Activated CD8-positive, alpha-beta T cell treated with anti-CD3 and anti-CD28 coated beads for 36 hours (primary cell): ENCODE results near the gene CLN6. TPM values are rescaled to one million over a fixed set of nuclear protein-coding genes. Genes with fewer than 3 reads are reported as not detected.

ENCODE experiments used
- ATAC-seq: fragments of 200-7000 bp; cut with Tn5 transposase; one replicate; pipeline ENCODE4 v1.10.0; 2021; ENCODE audit warnings: mild to moderate bottlenecking, moderate library complexity
- CTCF ChIA-PET: fragments of 350-600 bp; sonication (Branson Sonifier 250); formaldehyde crosslinking; loops from one replicate; lab custom pipeline; 2021; ENCODE audit warnings: antibody characterized with exemption; lab: Charles Lee
- POLR2A ChIA-PET: fragments of 350-600 bp; sonication (Branson Sonifier 250); formaldehyde crosslinking; loops from one replicate; lab custom pipeline; 2021; ENCODE audit warnings: antibody characterized with exemption; lab: Charles Lee
- DNase-seq: peaks from one replicate; pipeline ENCODE4 v3.0.0-alpha.2; 2020
- H3K27ac Mint-ChIP-seq: one replicate; pipeline ENCODE4 v1.8.0; 2021; ENCODE audit warnings: mild to moderate bottlenecking, mixed read lengths
- H3K27me3 Mint-ChIP-seq: one replicate; pipeline ENCODE4 v1.8.0; 2021; ENCODE audit warnings: mixed read lengths
- H3K36me3 Mint-ChIP-seq: one replicate; pipeline ENCODE4 v1.8.0; 2021; ENCODE audit warnings: low read depth, mixed read lengths
- H3K4me1 Mint-ChIP-seq: one replicate; pipeline ENCODE4 v1.8.0; 2021; ENCODE audit warnings: low read depth, mixed read lengths
- H3K4me3 Mint-ChIP-seq: one replicate; pipeline ENCODE4 v1.8.0; 2021; ENCODE audit warnings: mild to moderate bottlenecking, moderate library complexity, mixed read lengths
- H3K9me3 Mint-ChIP-seq: one replicate; pipeline ENCODE4 v1.8.0; 2021; ENCODE audit warnings: mixed read lengths
- intact Hi-C: fragments of 100-400 bp; cut with micrococcal nuclease; formaldehyde crosslinking; loops from one replicate; pipeline ENCODE4 v1.10.0; 2022
- total RNA-seq, 2 experiments: library from RNA; stranded (reverse); gene quantifications; one replicate each; pipeline ENCODE4 v1.2.3, GENCODE V29; 2021
- TF ChIP-seq, protein P1 (sequence below): fragments of 200-600 bp; IDR thresholded peaks from one replicate; pipeline ENCODE4 v1.8.0; 2022; ENCODE audit warnings: antibody characterized with exemption, mild to moderate bottlenecking

CLN6 gene
- total RNA-seq, 2 experiments from 2014 or later: 43.1 to 47.2 TPM

- CTCF ChIA-PET: interaction anchor here (1.2 to 4.8 kb wide), 2 partner anchors 12 to 303 kb away, joined by 3 to 25 read pairs; no protein-coding TSS in a partner anchor
- intact Hi-C loops: no loop called here
- Mint-ChIP-seq H3K27me3 (no peaks in the 10 kb centered on the region), H3K4me3 (no peak overlapping the region), H3K36me3 (peaks cover 16% of the 10 kb centered on the region), H3K27ac (no peak overlapping the region), H3K9me3 (no peaks in the 10 kb centered on the region), H3K4me1 (no peaks in the 10 kb centered on the region)
- ATAC-seq (no peak), DNase-seq (no peak)
- POLR2A ChIA-PET: interaction anchor here (0.7 to 1.1 kb wide), 2 partner anchors 13 to 313 kb away, joined by 3 read pairs; no protein-coding TSS in a partner anchor
- TF ChIP-seq, protein P1, sequence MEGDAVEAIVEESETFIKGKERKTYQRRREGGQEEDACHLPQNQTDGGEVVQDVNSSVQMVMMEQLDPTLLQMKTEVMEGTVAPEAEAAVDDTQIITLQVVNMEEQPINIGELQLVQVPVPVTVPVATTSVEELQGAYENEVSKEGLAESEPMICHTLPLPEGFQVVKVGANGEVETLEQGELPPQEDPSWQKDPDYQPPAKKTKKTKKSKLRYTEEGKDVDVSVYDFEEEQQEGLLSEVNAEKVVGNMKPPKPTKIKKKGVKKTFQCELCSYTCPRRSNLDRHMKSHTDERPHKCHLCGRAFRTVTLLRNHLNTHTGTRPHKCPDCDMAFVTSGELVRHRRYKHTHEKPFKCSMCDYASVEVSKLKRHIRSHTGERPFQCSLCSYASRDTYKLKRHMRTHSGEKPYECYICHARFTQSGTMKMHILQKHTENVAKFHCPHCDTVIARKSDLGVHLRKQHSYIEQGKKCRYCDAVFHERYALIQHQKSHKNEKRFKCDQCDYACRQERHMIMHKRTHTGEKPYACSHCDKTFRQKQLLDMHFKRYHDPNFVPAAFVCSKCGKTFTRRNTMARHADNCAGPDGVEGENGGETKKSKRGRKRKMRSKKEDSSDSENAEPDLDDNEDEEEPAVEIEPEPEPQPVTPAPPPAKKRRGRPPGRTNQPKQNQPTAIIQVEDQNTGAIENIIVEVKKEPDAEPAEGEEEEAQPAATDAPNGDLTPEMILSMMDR: no peak
Measured at GRCh38 chr15:68166847-68167246, 62.7 kb downstream of the CLN6 start.

GRCh38 chr15:68163191-68163590 is 66.3 kb downstream of the CLN6 start:
- POLR2A ChIA-PET: interaction anchor here (0.7 kb wide), 1 partner anchor 587 kb away, joined by 3 read pairs; no protein-coding TSS in a partner anchor
- intact Hi-C loops: no loop called here
- DNase-seq: no peak
- CTCF ChIA-PET: interaction anchor here (1.1 to 2.9 kb wide), 2 partner anchors 13 to 300 kb away, joined by 3 to 9 read pairs; no protein-coding TSS in a partner anchor
- Mint-ChIP-seq H3K36me3 (peaks cover 24% of the 10 kb centered on the region), H3K27ac (no peak overlapping the region), H3K4me1 (no peaks in the 10 kb centered on the region), H3K4me3 (no peak overlapping the region), H3K27me3 (no peaks in the 10 kb centered on the region), H3K9me3 (no peaks in the 10 kb centered on the region)
- TF ChIP-seq, protein P1: no peak
- ATAC-seq: no peak

DNA sequence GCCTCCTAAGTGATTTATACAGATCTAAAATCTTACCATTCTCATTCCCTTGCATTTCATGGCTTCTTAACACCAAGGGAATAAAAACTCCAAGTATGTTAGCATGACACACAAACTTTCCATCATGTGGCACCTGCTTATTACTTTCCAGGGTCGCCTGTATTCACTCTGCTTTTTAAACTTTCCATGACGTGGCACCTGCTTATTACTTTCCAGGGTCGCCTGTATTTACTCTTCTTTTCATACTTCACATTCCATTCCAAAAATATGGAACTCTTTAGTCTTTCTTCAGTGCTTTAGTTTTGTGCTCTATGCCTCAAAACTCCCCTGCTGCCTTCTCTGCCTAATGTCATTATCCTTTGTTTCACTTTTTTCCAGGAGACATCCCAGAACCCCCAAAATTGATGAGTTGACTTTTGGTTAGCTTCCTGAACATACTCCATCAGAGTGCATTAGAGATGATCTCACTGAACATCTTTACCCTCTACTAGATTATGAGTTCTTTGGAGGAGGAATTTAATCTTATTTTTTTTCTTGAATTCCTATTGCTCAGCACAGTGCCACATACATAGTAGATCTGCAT is 71.4 kb downstream of the CLN6 start:
- POLR2A ChIA-PET: no interaction called here
- Mint-ChIP-seq H3K27ac (no peak overlapping the region), H3K27me3 (no peaks in the 10 kb centered on the region), H3K9me3 (no peaks in the 10 kb centered on the region), H3K4me3 (no peak overlapping the region), H3K4me1 (no peaks in the 10 kb centered on the region), H3K36me3 (peaks cover 31% of the 10 kb centered on the region)
- intact Hi-C loops: no loop called here
- TF ChIP-seq, protein P1: no peak
- CTCF ChIA-PET: no interaction called here
- no peak for DNase-seq
- no peak for ATAC-seq

- TF ChIP-seq, protein P1: no peak
- ATAC-seq (no peak), DNase-seq (no peak)
- POLR2A ChIA-PET: interaction anchor here (0.6 kb wide), 1 partner anchor 40 kb away, joined by 3 read pairs; no protein-coding TSS in a partner anchor
- intact Hi-C loops: no loop called here
- CTCF ChIA-PET: interaction anchor here (1.3 to 4.1 kb wide), 3 partner anchors 10 to 294 kb away, joined by 4 to 25 read pairs (median 6); no protein-coding TSS in a partner anchor
- no peaks in the 10 kb centered on the region for H3K9me3 Mint-ChIP-seq
- H3K27ac Mint-ChIP-seq: no peak overlapping the region
- H3K4me1 Mint-ChIP-seq: peaks cover 4% of the 10 kb centered on the region
- H3K27me3 Mint-ChIP-seq: no peaks in the 10 kb centered on the region
- H3K36me3 Mint-ChIP-seq: peaks cover 33% of the 10 kb centered on the region
- H3K4me3 Mint-ChIP-seq: no peak overlapping the region
Measured at GRCh38 chr15:68157074-68157473, 72.5 kb downstream of the CLN6 start.

Other genes with a start within 250 kb of the CLN6 start
- 10 to 100 TPM; 26.0 to 29.8 TPM for gene PIAS1, start 175.4 kb downstream of the CLN6 start, total RNA-seq
- gene CALML4, start 24.4 kb downstream of the CLN6 start, total RNA-seq: 1 to 10 TPM; 6.9 to 7.3 TPM
- gene FEM1B, start 48.0 kb upstream of the CLN6 start, total RNA-seq: 10 to 100 TPM; 37.1 to 44.4 TPM
- gene ITGA11, start 202.4 kb upstream of the CLN6 start, total RNA-seq: 1 to 10 TPM; 1.7 to 3.6 TPM